HG02884 (cell line): ENCODE data around the gene RBM11.
"Not testable (repeated sequence)": the region's sequence is repeated elsewhere in the genome, so short reads cannot be mapped to it uniquely, and the experiment has no call there.

Experiments used
- ATAC-seq: cut with Tn5 transposase; IDR thresholded peaks from one replicate; pipeline ENCODE4 v1.9.1; 2021; ENCODE audit warnings: mild to moderate bottlenecking, moderate library complexity; ENCODE audit not compliant: unreplicated experiment

The RBM11 gene

GRCh38 chr21:14215971-14216641 is at the start of gene RBM11:
TSS of gene RBM11 (plus strand) at chr21:14216157. CDS start at chr21:14216187, 30 bp downstream.
- ATAC-seq: peak; percentile 96

- ATAC-seq: not testable (repeated sequence)
These were observed 49.3 kb upstream of the RBM11 start for GRCh38 chr21:14166463-14167223.

GRCh38 chr21:14206222-14206621 is 9.7 kb upstream of the RBM11 start:
- no peak for ATAC-seq

- ATAC-seq: no peak
These were observed 5.2 kb upstream of the RBM11 start, which contains the start of gene LIPI for GRCh38 chr21:14210738-14211137. TSS of gene LIPI (minus strand) at chr21:14210955. CDS start at chr21:14210845, 110 bp downstream.

- ATAC-seq: no peak
These were observed 2.8 kb upstream of the RBM11 start for GRCh38 chr21:14213164-14213563.

GRCh38 chr21:14223365-14223764 is 7.4 kb downstream of the RBM11 start:
- no peak for ATAC-seq

- no peak for ATAC-seq
These were observed 13.4 kb downstream of the RBM11 start for GRCh38 chr21:14229399-14229798.

GRCh38 chr21:14235101-14235500 is 19.1 kb downstream of the RBM11 start:
- ATAC-seq: no peak

GRCh38 chr21:14236180-14236579 is 20.2 kb downstream of the RBM11 start:
- ATAC-seq: no peak

- no peak for ATAC-seq
These were observed 23.3 kb downstream of the RBM11 start for GRCh38 chr21:14239281-14239680.

GRCh38 chr21:14241297-14241696 is 25.3 kb downstream of the RBM11 start:
- no peak for ATAC-seq

GRCh38 chr21:14243461-14243860 is 27.5 kb downstream of the RBM11 start:
- no peak for ATAC-seq

- no peak for ATAC-seq
These were observed 27.9 kb downstream of the RBM11 start for GRCh38 chr21:14243874-14244273.

- ATAC-seq: no peak
These were observed 29.0 kb downstream of the RBM11 start for GRCh38 chr21:14244911-14245310.

- ATAC-seq: no peak
These were observed 29.8 kb downstream of the RBM11 start for GRCh38 chr21:14245711-14246110.

- ATAC-seq: no peak
These were observed 35.4 kb downstream of the RBM11 start for GRCh38 chr21:14251336-14251735.

GRCh38 chr21:14259747-14260146 is 43.8 kb downstream of the RBM11 start:
- peak; percentile 55 for ATAC-seq

GRCh38 chr21:14260174-14260764 is 44.3 kb downstream of the RBM11 start:
- no peak for ATAC-seq

GRCh38 chr21:14262039-14262438 is 46.1 kb downstream of the RBM11 start:
- ATAC-seq: no peak

GRCh38 chr21:14263879-14264278 is 47.9 kb downstream of the RBM11 start:
- ATAC-seq: no peak

- no peak for ATAC-seq
These were observed 49.1 kb downstream of the RBM11 start for GRCh38 chr21:14265023-14265422.

GRCh38 chr21:14267076-14267475 is 51.1 kb downstream of the RBM11 start:
- ATAC-seq: no peak
